ENCODE data around the gene RBM47. TPM values are rescaled to one million over a fixed set of nuclear protein-coding genes. Genes with fewer than 3 reads are reported as not detected.
A peak's percentile ranks its signal among the peaks of the same experiment; 100 is the strongest.

RBM47 gene
- total RNA-seq, 1 experiment from 2014 or later: 78.0 TPM

GRCh38 chr4:40582413-40582812 lies 47.3 kb downstream of the RBM47 start:
- no peaks in the 10 kb centered on the region for H4K20me1 ChIP-seq (ENCODE audit: insufficient read depth)
- ChIA-PET CTCF (interaction anchor here (0.6 kb wide), 1 partner anchor 315 kb away, joined by 4 read pairs; no protein-coding TSS in a partner anchor), POLR2A (ENCODE audit: unreplicated experiment) (no interaction called here)
- peaks cover 92% of the 10 kb centered on the region for H3K79me2 ChIP-seq (ENCODE audit: low read depth)
- no peak overlapping the region for H3K4me2 ChIP-seq
- no TSS peak for BruUV-seq (replicated peaks)
- H3K27ac ChIP-seq: no peak overlapping the region
- H3K27me3 ChIP-seq (ENCODE audit: insufficient read depth, low read depth): no peaks in the 10 kb centered on the region
- H3K36me3 ChIP-seq (ENCODE audit: low read depth): peaks cover 29% of the 10 kb centered on the region
- DNase-seq: no peak
- H3K9me3 ChIP-seq (ENCODE audit: insufficient read depth, low read depth): no peaks in the 10 kb centered on the region
- H2AFZ ChIP-seq: no peak overlapping the region
- peaks cover 61% of the 10 kb centered on the region for H3F3A ChIP-seq (ENCODE audit: insufficient read depth, low read depth)
- no peaks in the 10 kb centered on the region for H3K9me2 ChIP-seq (ENCODE audit: insufficient read depth)
- TF ChIP-seq EZH2 (IDR thresholded peaks at IDR 0.05; ENCODE audit: low read depth) (no peak), CTCF (conservative IDR thresholded peaks at IDR 0.05) (no peak)
- intact Hi-C loops (cut with micrococcal nuclease; ENCODE audit: unreplicated experiment): no loop called here
- H3K4me3 ChIP-seq: no peak overlapping the region
- H3K4me1 ChIP-seq (replicated peaks; ENCODE audit: insufficient read depth): peaks cover 53% of the 10 kb centered on the region

GRCh38 chr4:40581254-40582140 lies 48.2 kb downstream of the RBM47 start:
- no peak overlapping the region for H3K4me2 ChIP-seq
- no peaks in the 10 kb centered on the region for H3K9me3 ChIP-seq (ENCODE audit: insufficient read depth, low read depth)
- H4K20me1 ChIP-seq (ENCODE audit: insufficient read depth): no peaks in the 10 kb centered on the region
- ChIA-PET CTCF (interaction anchor here (0.5 to 0.6 kb wide), 3 partner anchors 31 to 316 kb away, joined by 4 to 5 read pairs (median 4); no protein-coding TSS in a partner anchor), POLR2A (ENCODE audit: unreplicated experiment) (no interaction called here)
- peaks cover 62% of the 10 kb centered on the region for H3F3A ChIP-seq (ENCODE audit: insufficient read depth, low read depth)
- DNase-seq: no peak
- H3K79me2 ChIP-seq (ENCODE audit: low read depth): peaks cover 88% of the 10 kb centered on the region
- H3K4me1 ChIP-seq (replicated peaks; ENCODE audit: insufficient read depth): peaks cover 52% of the 10 kb centered on the region
- intact Hi-C loops (cut with micrococcal nuclease; ENCODE audit: unreplicated experiment): no loop called here
- no peaks in the 10 kb centered on the region for H3K9me2 ChIP-seq (ENCODE audit: insufficient read depth)
- H3K4me3 ChIP-seq: no peak overlapping the region
- TF ChIP-seq EZH2 (IDR thresholded peaks at IDR 0.05; ENCODE audit: low read depth): no peak
- no peak for TF ChIP-seq CTCF (conservative IDR thresholded peaks at IDR 0.05)
- peak overlapping the region; percentile 61; the same call in 1 of the 2 replicates for H3K27ac ChIP-seq
- no peak overlapping the region for H2AFZ ChIP-seq
- H3K36me3 ChIP-seq (ENCODE audit: low read depth): peaks cover 26% of the 10 kb centered on the region
- H3K27me3 ChIP-seq (ENCODE audit: insufficient read depth, low read depth): no peaks in the 10 kb centered on the region
- BruUV-seq (replicated peaks): no TSS peak

GRCh38 chr4:40579983-40580382 lies 49.7 kb downstream of the RBM47 start:
- H3K36me3 ChIP-seq (ENCODE audit: low read depth): peaks cover 17% of the 10 kb centered on the region
- H3K27me3 ChIP-seq (ENCODE audit: insufficient read depth, low read depth): no peaks in the 10 kb centered on the region
- H3K4me1 ChIP-seq (replicated peaks; ENCODE audit: insufficient read depth): peaks cover 49% of the 10 kb centered on the region
- intact Hi-C loops (cut with micrococcal nuclease; ENCODE audit: unreplicated experiment): loop anchor here (10.0 kb wide), 1 partner anchor 525 kb away; the partner anchor contains the start of gene N4BP2
- peak overlapping the region; percentile 61 for H3K27ac ChIP-seq
- no peak overlapping the region for H3K4me2 ChIP-seq
- TF ChIP-seq CTCF (conservative IDR thresholded peaks at IDR 0.05) (no peak), EZH2 (IDR thresholded peaks at IDR 0.05; ENCODE audit: low read depth) (no peak)
- H3K79me2 ChIP-seq (ENCODE audit: low read depth): peaks cover 88% of the 10 kb centered on the region
- CTCF ChIA-PET: no interaction called here
- peaks cover 64% of the 10 kb centered on the region for H3F3A ChIP-seq (ENCODE audit: insufficient read depth, low read depth)
- POLR2A ChIA-PET (ENCODE audit: unreplicated experiment): no interaction called here
- peak in 1 of 2 experiments; percentile 66 for DNase-seq
- no peaks in the 10 kb centered on the region for H3K9me2 ChIP-seq (ENCODE audit: insufficient read depth)
- no TSS peak for BruUV-seq (replicated peaks)
- H3K9me3 ChIP-seq (ENCODE audit: insufficient read depth, low read depth): no peaks in the 10 kb centered on the region
- H4K20me1 ChIP-seq (ENCODE audit: insufficient read depth): no peaks in the 10 kb centered on the region; the same call in 1 of the 2 replicates
- no peak overlapping the region for H2AFZ ChIP-seq
- H3K4me3 ChIP-seq: no peak overlapping the region
